ENCODE results near the gene WDR54. TPM values are rescaled to one million over a fixed set of nuclear protein-coding genes. Genes with fewer than 3 reads are reported as not detected.

Gene WDR54
- total RNA-seq, 1 donor from 2014 or later = 30.7 TPM

Other genes starting within 250 kb of the WDR54 start
- gene MOB1A, start 242.9 kb upstream of the WDR54 start, total RNA-seq = 52.6 TPM
- gene MTHFD2, start 223.1 kb upstream of the WDR54 start, total RNA-seq = 37.0 TPM
- gene SLC4A5, start 78.3 kb upstream of the WDR54 start, total RNA-seq = 2.2 TPM
- 97.2 TPM for gene DCTN1, start 41.4 kb upstream of the WDR54 start, total RNA-seq
- gene C2orf81, start 111 bp upstream of the WDR54 start, total RNA-seq = 0.62 TPM
- gene RTKN, start 20.2 kb downstream of the WDR54 start, total RNA-seq = 6.7 TPM
- gene INO80B, start 33.4 kb downstream of the WDR54 start, total RNA-seq = 15.3 TPM
- 23.6 TPM for gene WBP1, start 36.7 kb downstream of the WDR54 start, total RNA-seq
- 22.5 TPM for gene MOGS, start 43.7 kb downstream of the WDR54 start, total RNA-seq
- 11.5 TPM for gene MRPL53, start 51.0 kb downstream of the WDR54 start, total RNA-seq
- gene CCDC142, start 61.3 kb downstream of the WDR54 start, total RNA-seq = 35.6 TPM
- gene TTC31, start 61.4 kb downstream of the WDR54 start, total RNA-seq = 5.9 TPM
- not detected for gene LBX2, start 77.9 kb downstream of the WDR54 start, total RNA-seq
- gene PCGF1, start 86.0 kb downstream of the WDR54 start, total RNA-seq = 6.4 TPM
- gene TLX2, start 92.7 kb downstream of the WDR54 start, total RNA-seq = not detected
- gene DQX1, start 104.5 kb downstream of the WDR54 start, total RNA-seq = not detected
- gene AUP1, start 108.0 kb downstream of the WDR54 start, total RNA-seq = 40.4 TPM
- 56.3 TPM for gene HTRA2, start 108.2 kb downstream of the WDR54 start, total RNA-seq
- gene LOXL3, start 132.2 kb downstream of the WDR54 start, total RNA-seq = 16.1 TPM
- 3.4 TPM for gene DOK1, start 133.0 kb downstream of the WDR54 start, total RNA-seq
- gene M1AP, start 226.6 kb downstream of the WDR54 start, total RNA-seq = not detected
- gene SEMA4F, start 232.5 kb downstream of the WDR54 start, total RNA-seq = 15.3 TPM

Data from occipital lobe (tissue), 1 donor.